ENCODE data around the gene ZNF462. TPM values are rescaled to one million over a fixed set of nuclear protein-coding genes. Genes with fewer than 3 reads are reported as not detected.

Gene ZNF462
- total and polyA plus RNA-seq, 2 of the 13 experiments (the other 11 are each of a cell fraction or from before 2014, with no cell fraction given), result not detected

- H2AFZ ChIP-seq (ENCODE audit: low read length), result no peak overlapping the region
- 42% methylated on average over 2 of the region's 2 CpGs for WGBS (ENCODE audit: low lambda C conversion rate)
- H3K9me3 ChIP-seq (ENCODE audit: low read length), result no peaks in the 10 kb centered on the region
- no peaks in the 10 kb centered on the region for H3K36me3 ChIP-seq (replicated peaks in 1 of 2; ENCODE audit: control insufficient read depth in 1 of 2, insufficient read depth in 2 of 2, low read length in 2 of 2)
- CTCF ChIA-PET (ENCODE audit: low intra/inter-chr PET ratio, low total read pairs), result no interaction called here
- H3K4me2 ChIP-seq (ENCODE audit: low read depth, low read length), result no peak overlapping the region
- no peak overlapping the region for H3K4me3 ChIP-seq (replicated peaks in 1 of 3; ENCODE audit: insufficient read depth in 1 of 3, low read depth in 2 of 3, low read length in 3 of 3)
- POLR2A ChIA-PET, result no interaction called here
- no TSS peak for BruUV-seq (replicated peaks)
- TF ChIP-seq CBX1 (IDR thresholded peaks at IDR 0.05; ENCODE audit: low read depth) (no peak), KLF9 (CRISPR knock-in tag; IDR thresholded peaks at IDR 0.05; ENCODE audit: low read depth) (no peak), MAFF (IDR thresholded peaks at IDR 0.05; ENCODE audit: low read depth, low read length) (no peak), ATF6 (CRISPR knock-in tag; conservative IDR thresholded peaks at IDR 0.05) (no peak), FOXJ3 (CRISPR knock-in tag; IDR thresholded peaks at IDR 0.05; ENCODE audit: borderline replicate concordance) (no peak), ZNF253 (CRISPR knock-in tag; IDR thresholded peaks at IDR 0.05; ENCODE audit: borderline replicate concordance) (no peak), ZBTB2 (CRISPR knock-in tag; IDR thresholded peaks at IDR 0.05; ENCODE audit: low read depth) (no peak), ZNF180 (CRISPR knock-in tag; IDR thresholded peaks at IDR 0.05; ENCODE audit: borderline replicate concordance, low read depth) (no peak), RFX1 (IDR thresholded peaks at IDR 0.05) (no peak), SIX4 (CRISPR knock-in tag; IDR thresholded peaks at IDR 0.05) (no peak), MEF2D (CRISPR knock-in tag; IDR thresholded peaks at IDR 0.05) (no peak), SP1 (IDR thresholded peaks at IDR 0.05) (no peak), SP1 (CRISPR knock-in tag; IDR thresholded peaks at IDR 0.05) (no peak), SALL2 (CRISPR knock-in tag; IDR thresholded peaks at IDR 0.05) (no peak), TEAD2 (CRISPR knock-in tag; IDR thresholded peaks at IDR 0.05) (no peak), SP5 (CRISPR knock-in tag; IDR thresholded peaks at IDR 0.05; ENCODE audit: borderline replicate concordance, low read depth) (no peak)
- in situ Hi-C loops (cut with HindIII; ENCODE audit: extremely low pct_ligation_motif_present, low pct_unique_long_range_greater_than_20kb) (no loop called here), intact Hi-C loops (cut with micrococcal nuclease; ENCODE audit: unreplicated experiment) (no loop called here)
- no peak overlapping the region for H3K27ac ChIP-seq (ENCODE audit: extremely low read length, insufficient read depth, low read length)
- H3K27me3 ChIP-seq (ENCODE audit: control insufficient read depth in 1 of 2, insufficient read depth in 2 of 2, low read length in 2 of 2), result peaks cover 0 to 8% of the 10 kb centered on the region in 2 experiments; a peak in 1 of 5 replicates
- DNase-seq (ENCODE audit: low spot score) (no peak), FAIRE-seq (no peak), ATAC-seq (no peak)
- no peak overlapping the region for H3K9ac ChIP-seq (ENCODE audit: insufficient read depth, low read depth, low read length)
- H3K4me1 ChIP-seq (ENCODE audit: insufficient read depth, low read length), result no peaks in the 10 kb centered on the region
- H4K20me1 ChIP-seq (ENCODE audit: insufficient read depth, low read length), result no peaks in the 10 kb centered on the region
- no peaks in the 10 kb centered on the region for H3K79me2 ChIP-seq (ENCODE audit: insufficient read depth, low read length)
Measured at GRCh38 chr9:106983346-106983745, 120.4 kb downstream of the ZNF462 start.
